NCI-H446 (cell line): ENCODE measurements around the gene ARGFX.
"Not testable (repeated sequence)": the region's sequence is repeated elsewhere in the genome, so short reads cannot be mapped to it uniquely, and the experiment has no call there.

Experiments
- DNase-seq, 2 experiments: peaks; one replicate each; lab custom pipeline; 2025; lab: John Stamatoyannopoulos, UW

ARGFX gene

DNA sequence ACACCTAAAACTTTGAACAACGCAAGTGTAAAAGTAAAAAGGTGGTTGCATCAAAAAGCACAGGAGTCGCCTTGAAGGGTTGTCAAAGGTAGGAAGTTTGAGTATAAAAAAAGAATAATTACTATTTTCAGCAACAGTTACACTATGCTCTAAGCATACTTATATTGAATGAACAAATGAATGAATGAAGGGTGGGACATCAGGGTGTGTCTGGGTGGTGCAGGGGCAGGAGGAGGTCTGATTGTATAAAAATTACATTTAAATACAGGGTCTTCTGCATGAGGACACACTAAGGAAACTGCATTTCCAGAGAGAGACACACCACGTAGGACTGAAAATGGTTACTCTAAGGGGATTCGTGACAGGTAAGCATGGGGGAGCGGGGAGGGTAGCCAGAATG, at the start of gene ARGFX:
TSS of gene ARGFX (plus strand) at position 301 of the 400 bp plus-strand sequence. CDS start 2,765 bp downstream, outside the sequence.
- DNase-seq, result no peak

- no peak for DNase-seq
Observed at GRCh38 chr3:121517953-121518655, 49.6 kb upstream of the ARGFX start.

DNA sequence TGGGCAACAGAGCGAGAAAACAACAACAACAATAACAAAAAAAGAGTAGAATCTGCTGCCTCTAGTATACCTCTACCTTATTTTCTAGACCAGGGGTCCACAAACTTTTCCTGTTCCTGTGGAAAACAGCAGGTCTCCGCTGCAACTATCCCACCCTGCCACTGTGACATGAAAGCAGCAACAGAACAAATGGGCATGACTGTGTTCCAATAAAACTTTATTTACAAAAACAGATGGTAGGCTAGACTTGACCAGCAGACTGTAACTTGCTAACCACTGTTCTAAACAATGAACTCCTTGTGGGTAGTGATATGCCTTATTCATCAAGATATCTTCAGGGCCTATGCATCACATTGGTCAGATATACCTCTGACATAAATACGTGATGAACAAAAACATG, 47.2 kb upstream of the ARGFX start:
- DNase-seq, result no peak

- peak in 1 of 2 experiments; percentile 11 for DNase-seq
Observed at GRCh38 chr3:121529308-121529707, 38.4 kb upstream of the ARGFX start.

DNA sequence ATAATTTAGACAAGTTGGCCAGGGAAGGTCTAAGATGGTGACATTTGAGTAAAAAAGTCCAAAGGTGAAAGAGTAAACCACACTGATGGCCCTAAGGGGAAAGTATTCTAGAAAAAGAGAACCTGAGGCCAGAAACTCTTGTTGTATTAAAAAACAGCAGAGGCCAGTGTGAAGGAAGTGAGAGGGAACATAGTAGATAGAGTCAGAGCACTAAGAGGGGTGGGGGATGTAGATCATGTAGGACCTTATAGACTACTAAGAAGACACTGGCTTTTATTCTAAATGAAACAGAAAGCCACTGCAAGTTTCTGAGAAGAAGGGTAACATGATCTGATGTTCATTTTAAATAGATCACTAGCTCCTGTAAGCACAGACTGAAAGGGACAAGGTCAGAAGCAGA, 36.5 kb upstream of the ARGFX start:
- no peak for DNase-seq

GRCh38 chr3:121542924-121543323, 24.8 kb upstream of the ARGFX start:
- no peak for DNase-seq

GRCh38 chr3:121545049-121545573, 22.6 kb upstream of the ARGFX start:
- no peak for DNase-seq

DNA sequence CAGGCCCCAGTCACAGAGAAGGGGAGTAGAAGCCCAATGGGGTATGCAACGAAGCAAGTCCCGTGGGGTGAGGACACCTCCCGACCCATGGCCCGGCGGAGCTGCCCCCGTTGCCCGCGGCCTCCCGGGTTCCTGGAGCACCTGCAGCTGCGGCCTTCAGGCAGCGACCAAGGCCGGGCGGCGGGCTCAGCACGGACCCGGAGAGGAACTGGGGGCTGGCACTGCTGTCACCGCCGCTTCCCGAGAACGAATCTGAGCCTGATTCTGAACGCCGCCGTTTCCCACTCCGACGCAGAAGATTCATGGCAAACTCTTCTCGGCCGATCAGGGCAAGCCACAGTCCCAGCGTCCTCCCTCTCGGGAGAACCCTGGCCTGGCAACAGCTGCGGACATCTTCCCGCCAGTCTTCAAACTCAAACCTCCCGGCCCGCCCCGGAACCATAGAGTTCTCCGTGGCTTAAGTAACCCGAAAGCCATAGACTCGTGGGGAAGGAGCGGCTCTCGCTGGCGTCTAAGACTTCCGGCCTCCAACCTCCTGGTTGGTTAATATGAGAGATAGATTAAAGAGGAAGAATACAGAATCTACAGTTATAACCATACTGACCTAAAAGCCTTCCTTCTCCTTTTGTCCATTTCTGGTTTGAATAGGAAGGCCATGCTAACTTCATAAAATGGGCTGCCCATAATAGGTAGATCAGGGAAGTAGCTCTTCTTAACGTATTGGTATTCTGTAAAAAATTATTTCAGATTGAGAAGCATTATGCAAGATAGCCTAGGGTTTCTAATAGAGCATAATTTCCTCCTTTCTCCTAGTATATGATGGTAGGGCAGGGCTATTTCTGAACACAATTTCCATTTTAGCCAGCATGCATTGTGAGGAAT, 21.9 kb upstream of the ARGFX start, which contains the start of gene POLQ:
TSS of gene POLQ (minus strand) at position 415 of the 882 bp plus-strand sequence. CDS start at position 304, 111 bp downstream.
- DNase-seq, result peak; percentile 93 to 97

GRCh38 chr3:121552379-121552778, 15.4 kb upstream of the ARGFX start:
- no peak for DNase-seq

GRCh38 chr3:121552797-121553196, 15.0 kb upstream of the ARGFX start:
- no peak for DNase-seq

DNA sequence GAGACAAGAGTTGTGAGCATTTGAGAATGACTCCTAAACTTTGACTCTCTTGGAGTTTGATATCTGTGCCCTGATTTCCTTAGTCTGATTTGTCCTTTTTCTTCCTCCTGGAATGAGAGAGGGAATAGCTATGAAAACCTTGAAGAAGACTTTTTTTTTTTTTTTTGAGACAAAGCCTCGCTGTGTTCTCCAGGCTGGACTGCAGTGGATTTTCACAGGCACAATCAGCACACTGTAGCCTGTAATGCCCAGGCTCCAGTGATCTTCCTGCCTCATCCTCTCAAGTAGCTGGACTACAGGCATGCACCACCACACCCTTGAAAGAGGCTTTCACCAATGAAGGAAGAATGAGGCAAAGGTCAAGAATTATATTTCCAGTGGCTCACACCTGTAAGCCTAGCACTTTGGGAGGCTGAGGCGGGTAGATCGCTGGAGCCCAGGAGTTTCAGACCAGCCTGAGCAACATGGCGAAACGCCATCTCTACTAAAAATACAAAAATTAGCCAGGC, 10.3 kb upstream of the ARGFX start:
- DNase-seq, result no peak

- no peak for DNase-seq
Observed at GRCh38 chr3:121562148-121562547, 5.6 kb upstream of the ARGFX start.

DNA sequence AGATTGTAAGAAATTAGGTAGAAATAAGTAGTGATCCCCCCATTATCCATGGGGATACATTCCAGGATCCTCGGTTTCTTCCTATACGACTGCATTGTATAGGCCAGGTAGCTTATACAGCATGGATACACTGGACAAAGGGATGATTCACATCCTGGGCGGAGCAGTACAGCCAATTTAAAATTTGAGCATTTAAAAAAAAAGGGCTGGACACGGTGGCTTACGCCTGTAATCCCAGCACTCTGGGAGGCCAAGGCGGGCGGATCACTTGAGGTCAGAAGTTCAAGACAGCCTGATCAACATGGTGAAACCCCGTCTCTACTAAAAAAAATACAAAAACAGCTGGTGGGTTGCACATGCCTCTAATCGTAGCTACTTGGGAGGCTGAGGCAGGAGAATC, 976 bp upstream of the ARGFX start:
- no peak for DNase-seq

GRCh38 chr3:121574449-121574848, 6.7 kb downstream of the ARGFX start:
- DNase-seq, result no peak

DNA sequence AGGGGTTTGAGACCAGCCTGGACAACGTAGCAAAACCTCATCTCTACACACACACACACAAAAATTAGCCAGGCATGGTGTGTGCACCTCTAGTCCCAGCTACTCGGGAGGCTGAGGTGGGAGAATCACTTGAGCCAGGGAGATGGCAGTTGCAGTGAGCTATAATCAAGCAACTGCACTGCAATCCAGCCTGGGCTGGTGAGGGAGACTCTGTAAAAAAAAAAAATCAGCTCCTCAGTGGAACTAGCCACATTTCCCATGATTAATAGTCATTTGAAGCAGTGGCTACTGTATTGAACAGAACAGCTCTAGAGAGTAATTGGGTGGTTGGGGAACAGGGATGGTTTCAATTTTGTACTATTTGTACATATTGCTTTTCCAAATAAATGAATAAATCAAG, 13.9 kb downstream of the ARGFX start:
- no peak for DNase-seq

DNA sequence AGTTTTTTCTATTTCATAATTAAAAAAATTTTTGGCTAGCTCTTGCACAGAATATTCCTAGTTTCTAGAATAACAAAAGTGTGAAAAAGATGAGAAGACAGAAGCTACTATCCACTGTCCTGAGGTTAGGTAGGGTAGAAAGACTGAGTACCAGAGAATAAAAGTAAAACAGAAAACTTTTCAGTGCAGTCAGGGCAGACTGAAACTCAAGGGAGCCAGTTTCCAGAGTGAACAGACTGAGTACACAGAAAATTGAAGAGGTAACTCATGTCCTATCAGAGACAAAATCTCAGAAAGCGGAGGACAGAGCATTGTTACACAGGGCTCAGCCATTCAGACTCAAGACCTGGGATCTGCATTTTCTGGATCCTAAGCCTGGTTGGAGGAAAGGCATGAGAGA, 16.7 kb downstream of the ARGFX start:
- no peak for DNase-seq

DNA sequence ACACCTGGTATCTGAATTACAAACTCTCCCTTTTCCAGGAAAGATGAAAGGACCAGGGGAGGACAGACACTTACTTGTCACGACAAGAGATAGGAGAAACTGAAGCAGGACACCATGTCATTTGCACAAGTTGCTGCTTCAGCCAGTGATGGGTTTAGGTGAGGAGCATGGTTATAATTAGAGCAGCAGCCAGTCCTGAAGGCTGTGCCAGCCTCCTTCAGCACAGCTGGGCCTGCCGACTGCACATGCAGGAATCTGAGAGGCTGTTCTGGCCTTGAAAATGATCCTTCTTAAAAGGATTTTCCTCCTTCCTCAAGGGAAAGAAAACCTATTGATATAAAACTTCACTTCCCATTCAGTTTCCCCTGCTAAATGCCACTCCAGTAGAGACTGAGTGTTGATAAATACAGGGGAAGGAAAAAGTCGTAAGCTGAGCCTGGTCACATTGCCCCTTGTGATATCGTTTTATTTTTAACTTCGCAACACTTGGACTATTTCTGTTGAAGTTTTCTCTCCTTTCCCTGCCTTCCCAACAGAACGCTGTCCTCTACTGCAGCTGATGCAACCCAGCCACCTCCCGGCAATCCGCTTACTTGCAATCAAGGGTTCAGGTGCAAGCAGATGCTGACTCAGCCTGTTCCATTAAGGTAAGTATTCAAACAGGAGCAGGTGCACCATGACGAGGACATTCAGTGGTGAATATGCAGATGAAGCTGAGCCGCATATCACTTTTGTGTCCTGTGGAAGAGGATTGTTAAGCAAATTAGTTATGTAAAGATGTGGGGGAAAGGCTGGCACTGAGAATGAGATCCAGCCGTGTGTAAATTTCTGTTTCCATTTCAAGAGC, 25.3 kb downstream of the ARGFX start, which contains the start of gene FBXO40:
TSS of gene FBXO40 (plus strand) at position 524 of the 847 bp plus-strand sequence. CDS start 27,197 bp downstream, outside the sequence.
- DNase-seq, result no peak

DNA sequence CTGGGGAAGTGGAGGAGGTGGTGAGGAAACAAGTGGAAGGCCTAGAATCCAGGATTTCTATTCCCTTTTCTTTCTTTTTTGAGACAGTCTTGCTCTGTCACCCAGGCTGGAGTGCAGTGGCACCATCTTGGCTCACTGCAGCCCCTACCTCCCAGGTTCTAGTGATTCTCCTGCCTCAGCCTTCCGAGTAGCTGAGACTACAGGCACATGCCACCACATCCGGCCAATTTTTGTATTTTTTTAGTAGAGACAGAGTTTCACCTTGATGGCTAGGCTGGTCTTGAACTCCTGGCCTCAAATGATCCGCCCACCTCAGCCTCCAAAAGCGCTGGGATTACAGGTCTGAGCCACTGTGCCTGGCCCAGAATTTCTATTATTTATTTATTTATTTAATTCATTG, 26.1 kb downstream of the ARGFX start:
- not testable (repeated sequence) for DNase-seq

DNA sequence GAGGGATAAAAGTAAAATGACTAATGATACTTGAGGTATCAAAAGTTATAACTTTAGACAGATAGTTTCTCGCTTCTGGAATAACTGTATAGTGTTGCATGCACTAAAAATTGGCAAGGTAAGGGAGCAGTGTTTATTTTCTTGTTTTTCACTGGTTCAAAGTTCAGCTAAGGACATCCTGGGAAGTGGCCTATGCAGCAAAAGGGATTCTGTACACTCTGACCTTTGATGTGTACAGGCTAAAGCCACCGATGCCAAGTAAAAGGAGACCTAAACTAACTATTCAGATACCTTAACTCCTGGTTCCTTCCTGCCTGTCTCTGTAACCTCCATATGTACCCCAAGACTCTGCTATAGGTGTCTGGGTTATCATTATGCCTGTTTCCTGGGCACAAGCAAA, 27.1 kb downstream of the ARGFX start:
- DNase-seq, result no peak

- no peak for DNase-seq
Observed at GRCh38 chr3:121595765-121596406, 28.1 kb downstream of the ARGFX start.

DNA sequence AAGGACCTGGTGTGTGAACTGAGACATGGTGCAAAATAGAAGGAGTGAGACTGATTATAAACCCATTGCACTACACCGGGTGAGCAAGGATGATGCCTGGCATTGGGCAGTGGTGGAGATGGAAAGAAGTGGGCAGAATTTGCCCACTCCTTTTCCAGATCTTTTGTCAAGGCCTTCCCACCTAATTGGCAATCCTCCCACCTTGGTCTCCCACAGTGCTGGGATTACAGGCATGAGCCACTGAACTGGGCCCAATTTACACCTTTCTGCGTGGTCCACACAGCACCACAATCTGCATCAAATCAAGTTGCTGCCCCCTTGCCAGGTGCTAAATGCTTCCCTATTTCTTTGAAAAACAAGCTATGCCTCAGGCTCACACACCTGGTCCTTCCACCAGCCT, 30.8 kb downstream of the ARGFX start:
- DNase-seq, result no peak
